ENCODE data around the gene CCSER1.
"Not testable (repeated sequence)": the region's sequence is repeated elsewhere in the genome, so short reads cannot be mapped to it uniquely, and the experiment has no call there.

CCSER1 gene

GRCh38 chr4:91089178-91089577, 962.0 kb downstream of the CCSER1 start:
- no peak for DNase-seq

- DNase-seq = no peak
Observed at GRCh38 chr4:91092398-91092980, 965.3 kb downstream of the CCSER1 start.

- DNase-seq = not testable (repeated sequence)
Observed at GRCh38 chr4:91094220-91094619, 967.0 kb downstream of the CCSER1 start.

GRCh38 chr4:91099666-91100065, 972.5 kb downstream of the CCSER1 start:
- DNase-seq = no peak

GRCh38 chr4:91108751-91109150, 981.6 kb downstream of the CCSER1 start:
- DNase-seq = no peak

GRCh38 chr4:91111556-91111955, 984.4 kb downstream of the CCSER1 start:
- no peak for DNase-seq

GRCh38 chr4:91113130-91113706, 986.0 kb downstream of the CCSER1 start:
- peak; percentile 10 for DNase-seq

- DNase-seq = no peak
Observed at GRCh38 chr4:91114386-91114785, 987.2 kb downstream of the CCSER1 start.

- DNase-seq = no peak
Observed at GRCh38 chr4:91116861-91117260, 989.7 kb downstream of the CCSER1 start.

- no peak for DNase-seq
Observed at GRCh38 chr4:91118597-91118996, 991.4 kb downstream of the CCSER1 start.

- no peak for DNase-seq
Observed at GRCh38 chr4:91123742-91124141, 996.5 kb downstream of the CCSER1 start.

GRCh38 chr4:91127192-91127591, 1000.0 kb downstream of the CCSER1 start:
- no peak for DNase-seq

GRCh38 chr4:91127831-91128230, 1000.6 kb downstream of the CCSER1 start:
- DNase-seq = no peak

GRCh38 chr4:91128519-91128918, 1001.3 kb downstream of the CCSER1 start:
- DNase-seq = no peak

- DNase-seq = no peak
Observed at GRCh38 chr4:91147067-91147466, 1019.9 kb downstream of the CCSER1 start.

- not testable (repeated sequence) for DNase-seq
Observed at GRCh38 chr4:91154041-91154440, 1026.8 kb downstream of the CCSER1 start.

- not testable (repeated sequence) for DNase-seq
Observed at GRCh38 chr4:91167864-91168653, 1040.9 kb downstream of the CCSER1 start.

GRCh38 chr4:91170768-91171167, 1043.6 kb downstream of the CCSER1 start:
- no peak for DNase-seq

- DNase-seq = no peak
Observed at GRCh38 chr4:91171217-91171616, 1044.0 kb downstream of the CCSER1 start.

- not testable (repeated sequence) for DNase-seq
Observed at GRCh38 chr4:91185061-91185460, 1057.9 kb downstream of the CCSER1 start.

GRCh38 chr4:91198951-91199350, 1071.8 kb downstream of the CCSER1 start:
- no peak for DNase-seq

GRCh38 chr4:91207535-91207934, 1080.3 kb downstream of the CCSER1 start:
- no peak for DNase-seq

GRCh38 chr4:91212211-91212610, 1085.0 kb downstream of the CCSER1 start:
- no peak for DNase-seq

- DNase-seq = not testable (repeated sequence)
Observed at GRCh38 chr4:91217831-91218403, 1090.7 kb downstream of the CCSER1 start.
